ENCODE results near the gene HOXA13.

HOXA13 gene

DNA sequence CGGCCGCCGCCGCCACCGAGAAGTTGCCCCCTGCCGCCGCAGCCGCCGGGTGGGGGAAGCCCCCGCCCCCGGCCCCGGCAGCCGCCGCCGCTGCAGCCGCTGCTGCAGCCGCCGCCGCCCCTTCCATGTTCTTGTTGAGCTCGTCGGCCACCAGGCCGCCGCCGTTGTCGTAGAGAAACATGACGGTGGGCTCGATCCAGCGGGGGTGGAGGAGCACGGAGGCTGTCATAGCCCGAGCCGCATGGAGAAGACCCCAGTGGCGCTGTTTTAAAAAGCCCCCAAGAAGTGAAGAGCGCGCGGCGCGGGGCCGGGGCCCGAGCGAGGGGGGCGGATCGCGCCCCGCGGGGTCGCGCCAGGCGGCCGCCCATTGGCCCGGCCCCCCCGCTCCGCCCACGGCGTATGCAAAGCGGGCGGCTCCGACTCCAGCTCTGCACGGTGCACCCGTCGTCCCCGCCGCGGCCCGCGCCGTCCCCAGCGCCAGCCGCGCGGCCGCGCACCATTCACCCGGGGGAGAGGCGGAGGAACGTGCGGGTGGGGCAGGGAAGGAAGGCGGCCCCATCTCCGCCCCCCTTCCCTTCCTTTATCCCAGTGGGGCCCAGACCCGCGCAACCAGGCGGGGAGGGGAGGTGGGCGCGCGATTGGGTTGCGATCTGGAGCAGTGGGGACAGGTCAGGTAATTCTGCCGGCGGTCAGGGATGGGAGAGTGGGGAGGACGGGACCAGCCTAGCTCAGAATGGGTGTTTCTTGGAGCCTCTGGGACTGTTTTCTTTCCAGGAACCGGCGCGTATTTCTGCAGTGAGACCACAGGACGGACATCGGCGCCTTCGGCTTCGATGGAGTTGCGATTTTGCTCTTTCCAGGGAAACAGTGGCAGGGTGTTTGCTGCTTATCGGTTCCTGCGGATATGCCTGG lies at the start of gene HOXA13:
Gene HOXA13 (minus strand): TSS at position 243 of the 912 bp plus-strand sequence. CDS start 14 bp downstream, at position 229.
- no peak for DNase-seq (ENCODE audit: low spot score)

GRCh38 chr7:27248911-27249723 lies 49.2 kb upstream of the HOXA13 start:
- no peak for DNase-seq (ENCODE audit: low spot score)

GRCh38 chr7:27248427-27248806 lies 48.5 kb upstream of the HOXA13 start:
- no peak for DNase-seq (ENCODE audit: low spot score)

DNA sequence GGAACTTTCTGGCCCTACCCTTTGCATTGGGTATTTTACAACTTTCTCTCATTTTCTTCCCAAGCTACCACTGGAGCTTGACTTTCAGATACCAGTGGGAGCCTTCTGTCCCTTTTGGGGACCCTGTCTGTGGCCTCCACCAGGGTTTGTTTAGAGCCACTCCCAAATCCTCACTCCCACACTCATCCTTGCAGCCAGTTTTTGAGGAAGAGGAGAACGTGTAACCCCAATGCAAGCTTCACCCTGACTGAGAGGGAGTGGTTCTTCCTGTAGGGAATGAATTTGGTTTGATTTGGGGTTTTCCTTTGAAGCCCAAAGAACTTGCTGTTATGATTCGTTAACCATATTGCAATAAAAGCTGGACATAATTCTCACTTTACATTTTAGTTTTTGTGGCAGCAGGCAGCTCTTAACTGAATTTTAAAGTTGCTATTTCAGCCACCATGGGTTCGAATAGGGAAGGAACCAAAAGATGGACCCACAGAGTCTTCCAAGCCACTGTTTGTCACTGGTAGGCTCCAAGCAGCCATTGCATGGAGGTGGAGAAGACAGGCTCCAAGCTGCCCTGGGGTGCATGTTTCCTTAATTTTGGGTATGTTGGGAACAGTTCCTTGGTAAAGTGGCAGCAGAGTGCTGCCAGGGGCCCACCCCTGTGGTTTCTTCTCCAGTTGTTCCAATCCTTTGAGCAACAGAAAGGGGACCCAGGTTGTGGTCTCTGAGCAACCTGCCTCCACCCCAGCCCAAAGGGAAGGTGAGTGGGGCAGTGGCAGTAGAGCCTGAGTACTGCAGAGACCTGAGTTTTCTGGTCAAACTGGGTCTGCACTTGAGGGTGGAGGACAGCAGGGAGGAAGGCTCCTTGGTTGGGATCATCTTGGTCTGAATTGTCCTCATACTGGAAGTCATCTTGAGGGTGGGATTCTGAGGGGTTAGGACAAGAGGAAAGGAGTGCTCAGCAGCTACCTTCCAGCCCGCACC lies 47.8 kb upstream of the HOXA13 start:
- DNase-seq (ENCODE audit: low spot score): no peak

GRCh38 chr7:27247000-27247399 lies 47.1 kb upstream of the HOXA13 start:
- DNase-seq (ENCODE audit: low spot score): no peak

DNA sequence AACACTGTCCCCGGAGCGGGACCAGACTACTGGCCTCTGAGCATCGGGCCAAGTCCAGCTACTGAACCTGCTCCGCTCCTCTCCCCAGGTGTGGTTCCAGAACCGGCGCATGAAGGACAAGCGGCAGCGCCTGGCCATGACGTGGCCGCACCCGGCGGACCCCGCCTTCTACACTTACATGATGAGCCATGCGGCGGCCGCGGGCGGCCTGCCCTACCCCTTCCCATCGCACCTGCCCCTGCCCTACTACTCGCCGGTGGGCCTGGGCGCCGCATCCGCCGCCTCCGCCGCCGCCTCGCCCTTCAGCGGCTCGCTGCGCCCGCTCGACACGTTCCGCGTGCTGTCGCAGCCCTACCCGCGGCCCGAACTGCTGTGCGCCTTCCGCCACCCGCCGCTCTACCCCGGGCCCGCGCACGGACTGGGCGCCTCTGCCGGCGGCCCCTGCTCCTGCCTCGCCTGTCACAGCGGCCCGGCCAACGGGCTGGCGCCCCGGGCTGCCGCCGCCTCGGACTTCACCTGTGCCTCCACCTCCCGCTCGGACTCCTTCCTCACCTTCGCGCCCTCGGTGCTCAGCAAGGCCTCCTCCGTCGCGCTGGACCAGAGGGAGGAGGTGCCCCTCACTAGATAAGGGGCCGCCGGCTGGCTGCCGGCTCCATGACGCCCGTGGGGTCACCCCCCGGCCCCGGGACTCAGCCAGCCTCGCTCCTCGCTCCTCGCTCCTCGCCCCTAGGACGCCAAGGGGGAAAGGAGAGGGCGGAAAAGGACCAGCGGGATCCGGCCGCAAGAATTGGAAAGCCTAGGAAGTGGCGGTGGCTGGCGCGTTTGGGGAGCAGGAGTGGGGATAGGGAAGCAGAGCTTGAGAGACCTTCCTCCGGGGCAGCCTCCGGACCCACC lies 46.2 kb upstream of the HOXA13 start:
- no peak for DNase-seq (ENCODE audit: low spot score)

- DNase-seq (ENCODE audit: low spot score): no peak
Measured at GRCh38 chr7:27245124-27245797, 45.4 kb upstream of the HOXA13 start.

GRCh38 chr7:27244488-27245123 lies 44.7 kb upstream of the HOXA13 start:
- DNase-seq (ENCODE audit: low spot score): no peak

DNA sequence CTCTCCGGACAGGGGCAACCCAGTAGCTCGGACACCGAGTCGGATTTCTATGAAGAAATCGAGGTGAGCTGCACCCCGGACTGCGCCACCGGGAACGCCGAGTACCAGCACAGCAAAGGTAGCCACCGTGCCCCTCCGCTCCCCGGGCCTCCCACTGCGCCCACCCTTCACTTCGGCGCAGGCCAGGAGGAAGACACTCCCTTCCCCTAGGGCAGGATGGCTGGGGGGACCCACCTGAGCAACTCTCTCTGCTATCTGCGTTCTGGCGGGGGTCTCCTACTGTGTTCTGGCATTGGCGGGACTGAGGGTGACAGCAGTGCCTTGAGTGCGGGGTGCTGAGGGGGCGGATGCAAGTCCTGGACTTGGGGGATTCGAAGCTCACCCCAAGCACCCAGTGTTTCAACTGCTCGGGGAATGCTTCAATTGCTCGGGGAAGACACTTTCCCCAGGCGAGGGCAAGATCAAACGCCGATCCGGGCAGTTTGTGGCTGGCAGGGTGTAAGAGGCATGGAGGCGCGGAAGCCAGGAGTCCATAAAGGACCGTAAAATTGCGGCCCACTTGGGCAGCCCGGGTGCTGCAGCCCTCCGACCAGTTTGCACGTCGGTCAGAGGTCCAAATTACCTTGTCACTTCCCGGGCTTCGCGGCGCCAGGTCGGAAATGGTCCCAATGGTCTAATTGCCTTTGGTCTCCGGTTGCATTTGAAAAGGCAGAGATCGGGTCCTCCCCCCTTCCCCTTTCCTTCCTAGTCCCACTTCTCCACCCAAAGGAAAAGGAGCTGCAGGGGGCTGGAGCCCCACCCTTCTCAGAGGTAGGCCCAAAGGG lies 43.7 kb upstream of the HOXA13 start:
- no peak for DNase-seq (ENCODE audit: low spot score)

DNA sequence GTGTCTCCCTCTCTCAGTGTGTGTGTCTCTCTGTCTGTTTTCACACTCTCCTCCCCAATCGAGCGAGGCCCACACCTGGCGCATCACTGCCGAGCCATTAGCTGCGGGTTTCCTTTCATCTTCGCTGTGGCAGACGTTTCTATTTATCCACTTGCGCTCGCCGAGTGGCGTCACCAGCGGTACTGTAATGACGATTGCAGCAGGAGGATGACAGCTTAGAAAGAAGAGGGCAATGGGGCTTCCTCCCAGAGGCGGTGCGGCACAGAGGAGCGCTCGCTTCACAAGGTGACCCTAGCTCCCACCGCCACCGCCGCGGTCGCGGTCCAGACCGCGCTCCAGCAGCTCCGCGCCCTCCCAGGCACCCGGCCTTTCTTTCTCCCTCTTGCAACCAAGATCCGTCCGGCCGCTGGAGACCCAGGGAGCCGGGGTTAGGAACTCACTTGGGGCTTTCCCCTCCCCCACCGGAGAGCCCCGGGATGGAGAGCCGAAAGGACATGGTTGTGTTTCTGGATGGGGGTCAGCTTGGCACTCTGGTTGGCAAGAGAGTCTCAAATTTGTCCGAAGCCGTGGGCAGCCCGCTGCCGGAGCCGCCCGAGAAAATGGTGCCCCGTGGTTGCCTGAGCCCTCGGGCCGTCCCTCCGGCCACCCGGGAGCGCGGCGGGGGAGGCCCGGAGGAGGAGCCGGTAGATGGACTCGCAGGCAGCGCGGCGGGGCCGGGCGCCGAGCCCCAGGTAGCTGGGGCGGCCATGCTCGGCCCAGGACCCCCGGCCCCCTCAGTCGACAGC lies 42.9 kb upstream of the HOXA13 start, which contains the start of gene EVX1:
Gene EVX1 (plus strand): TSS at position 248 of the 785 bp plus-strand sequence. CDS start 229 bp downstream, at position 477.
- no peak for DNase-seq (ENCODE audit: low spot score)

DNA sequence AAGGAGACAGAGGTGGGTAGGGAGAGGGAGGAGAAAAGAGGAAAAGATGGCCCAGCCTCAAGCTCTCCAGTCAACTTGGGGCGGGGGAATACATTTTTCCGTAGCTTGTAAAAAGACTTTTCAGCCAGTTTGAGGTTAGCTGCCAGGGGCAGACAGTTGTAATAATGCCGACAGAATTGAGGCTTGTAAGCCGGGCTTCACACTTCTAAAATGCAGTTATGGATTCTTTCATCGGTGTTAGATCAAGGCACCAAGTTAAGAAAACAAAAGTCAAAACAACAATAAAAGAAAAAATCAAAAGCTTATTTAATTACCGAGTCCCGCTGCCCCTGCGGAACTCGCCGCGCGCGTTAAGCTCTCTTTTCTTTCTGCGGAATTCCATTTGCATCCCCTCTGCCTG lies 42.3 kb upstream of the HOXA13 start:
- no peak for DNase-seq (ENCODE audit: low spot score)

- no peak for DNase-seq (ENCODE audit: low spot score)
Measured at GRCh38 chr7:27241189-27242056, 41.5 kb upstream of the HOXA13 start.

- no peak for DNase-seq (ENCODE audit: low spot score)
Measured at GRCh38 chr7:27240015-27240731, 40.3 kb upstream of the HOXA13 start.

GRCh38 chr7:27239387-27240014 lies 39.6 kb upstream of the HOXA13 start:
- no peak for DNase-seq (ENCODE audit: low spot score)

GRCh38 chr7:27238979-27239386 lies 39.1 kb upstream of the HOXA13 start:
- no peak for DNase-seq (ENCODE audit: low spot score)
